Gastroesophageal sphincter (tissue), 3 donors: ENCODE data around the gene CHRNA9.

Source experiments
- EP300 ChIP-seq: sonication (generic); formaldehyde crosslinking; IDR thresholded peaks from one replicate; pipeline ENCODE4 v1.6.1; 2017; ENCODE audit warnings: antibody characterized with exemption, mild to moderate bottlenecking
- POLR2A ChIP-seq, 2 donors: fragments of 450-650 bp; IDR thresholded peaks; one replicate each; pipeline ENCODE4 v1.6.1; 2017; ENCODE audit warnings: antibody characterized with exemption in 2 of 2, mild to moderate bottlenecking in 2 of 2, moderate library complexity in 1 of 2
- TF ChIP-seq, protein P1 (sequence below), 4 experiments: fragments of 200-600 bp in 2 of 4; fragments of 450-650 bp in 2 of 4; sonication (generic) in 1 of 4; IDR thresholded peaks; one replicate each; pipeline ENCODE4 v1.5.1; 2017 to 2019; ENCODE audit warnings: antibody characterized with exemption in 4 of 4, mild to moderate bottlenecking in 2 of 4, moderate library complexity in 2 of 4

DNA sequence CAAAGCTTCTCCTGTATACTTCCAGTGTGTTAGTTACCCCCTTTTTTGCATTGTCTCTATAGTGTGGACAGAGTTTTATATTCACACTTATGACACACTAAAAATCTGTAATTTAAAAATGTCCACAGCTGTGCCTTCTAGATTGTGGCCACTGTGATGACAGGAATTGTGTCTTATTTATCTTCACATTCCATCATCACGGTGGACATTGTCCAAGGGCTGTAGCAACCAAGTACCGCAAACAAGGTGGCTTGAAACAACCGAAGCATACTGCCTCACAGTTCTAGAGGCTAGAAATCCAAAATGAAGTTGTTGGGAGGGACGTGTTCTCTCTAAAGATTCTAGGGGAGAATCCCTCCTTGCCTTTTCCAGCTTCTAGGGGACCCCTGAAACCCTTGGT, 32.3 kb downstream of the CHRNA9 start:
- TF ChIP-seq, protein P1, sequence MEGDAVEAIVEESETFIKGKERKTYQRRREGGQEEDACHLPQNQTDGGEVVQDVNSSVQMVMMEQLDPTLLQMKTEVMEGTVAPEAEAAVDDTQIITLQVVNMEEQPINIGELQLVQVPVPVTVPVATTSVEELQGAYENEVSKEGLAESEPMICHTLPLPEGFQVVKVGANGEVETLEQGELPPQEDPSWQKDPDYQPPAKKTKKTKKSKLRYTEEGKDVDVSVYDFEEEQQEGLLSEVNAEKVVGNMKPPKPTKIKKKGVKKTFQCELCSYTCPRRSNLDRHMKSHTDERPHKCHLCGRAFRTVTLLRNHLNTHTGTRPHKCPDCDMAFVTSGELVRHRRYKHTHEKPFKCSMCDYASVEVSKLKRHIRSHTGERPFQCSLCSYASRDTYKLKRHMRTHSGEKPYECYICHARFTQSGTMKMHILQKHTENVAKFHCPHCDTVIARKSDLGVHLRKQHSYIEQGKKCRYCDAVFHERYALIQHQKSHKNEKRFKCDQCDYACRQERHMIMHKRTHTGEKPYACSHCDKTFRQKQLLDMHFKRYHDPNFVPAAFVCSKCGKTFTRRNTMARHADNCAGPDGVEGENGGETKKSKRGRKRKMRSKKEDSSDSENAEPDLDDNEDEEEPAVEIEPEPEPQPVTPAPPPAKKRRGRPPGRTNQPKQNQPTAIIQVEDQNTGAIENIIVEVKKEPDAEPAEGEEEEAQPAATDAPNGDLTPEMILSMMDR (IDR thresholded peaks at IDR 0.05): no peak
- TF ChIP-seq EP300 (no peak), POLR2A (IDR thresholded peaks at IDR 0.05) (no peak)
